ENCODE results near the gene OSTN.

Gene OSTN

DNA sequence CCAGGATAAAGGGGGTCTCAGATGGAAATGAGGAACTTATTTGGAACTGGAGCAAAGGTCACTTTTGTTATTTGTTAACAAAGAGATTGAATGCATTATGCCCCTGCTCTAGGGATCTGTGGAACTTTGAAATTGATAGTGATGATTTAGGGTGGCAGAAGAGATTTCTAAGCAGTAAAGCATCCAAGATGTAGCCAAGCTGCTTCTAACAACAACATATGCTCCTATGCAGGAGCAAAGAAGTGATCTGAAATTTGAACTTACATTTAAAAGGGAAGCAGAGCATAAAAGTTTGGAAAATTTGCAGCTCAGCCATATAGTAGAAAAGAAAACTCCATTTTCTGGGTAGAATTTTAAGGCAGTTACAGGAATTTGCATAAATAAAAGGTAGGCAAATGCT lies 99.8 kb downstream of the OSTN start:
- no peak for DNase-seq (ENCODE audit: extremely low read depth, low read depth)
- TF ChIP-seq, protein P1, sequence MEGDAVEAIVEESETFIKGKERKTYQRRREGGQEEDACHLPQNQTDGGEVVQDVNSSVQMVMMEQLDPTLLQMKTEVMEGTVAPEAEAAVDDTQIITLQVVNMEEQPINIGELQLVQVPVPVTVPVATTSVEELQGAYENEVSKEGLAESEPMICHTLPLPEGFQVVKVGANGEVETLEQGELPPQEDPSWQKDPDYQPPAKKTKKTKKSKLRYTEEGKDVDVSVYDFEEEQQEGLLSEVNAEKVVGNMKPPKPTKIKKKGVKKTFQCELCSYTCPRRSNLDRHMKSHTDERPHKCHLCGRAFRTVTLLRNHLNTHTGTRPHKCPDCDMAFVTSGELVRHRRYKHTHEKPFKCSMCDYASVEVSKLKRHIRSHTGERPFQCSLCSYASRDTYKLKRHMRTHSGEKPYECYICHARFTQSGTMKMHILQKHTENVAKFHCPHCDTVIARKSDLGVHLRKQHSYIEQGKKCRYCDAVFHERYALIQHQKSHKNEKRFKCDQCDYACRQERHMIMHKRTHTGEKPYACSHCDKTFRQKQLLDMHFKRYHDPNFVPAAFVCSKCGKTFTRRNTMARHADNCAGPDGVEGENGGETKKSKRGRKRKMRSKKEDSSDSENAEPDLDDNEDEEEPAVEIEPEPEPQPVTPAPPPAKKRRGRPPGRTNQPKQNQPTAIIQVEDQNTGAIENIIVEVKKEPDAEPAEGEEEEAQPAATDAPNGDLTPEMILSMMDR (IDR thresholded peaks at IDR 0.05; ENCODE audit: low read depth, low read length): no peak

- TF ChIP-seq, protein P1 (IDR thresholded peaks at IDR 0.05; ENCODE audit: low read depth, low read length): no peak
- DNase-seq (ENCODE audit: extremely low read depth, low read depth): no peak
Observed at GRCh38 chr3:191300422-191300821, 101.4 kb downstream of the OSTN start.

DNA sequence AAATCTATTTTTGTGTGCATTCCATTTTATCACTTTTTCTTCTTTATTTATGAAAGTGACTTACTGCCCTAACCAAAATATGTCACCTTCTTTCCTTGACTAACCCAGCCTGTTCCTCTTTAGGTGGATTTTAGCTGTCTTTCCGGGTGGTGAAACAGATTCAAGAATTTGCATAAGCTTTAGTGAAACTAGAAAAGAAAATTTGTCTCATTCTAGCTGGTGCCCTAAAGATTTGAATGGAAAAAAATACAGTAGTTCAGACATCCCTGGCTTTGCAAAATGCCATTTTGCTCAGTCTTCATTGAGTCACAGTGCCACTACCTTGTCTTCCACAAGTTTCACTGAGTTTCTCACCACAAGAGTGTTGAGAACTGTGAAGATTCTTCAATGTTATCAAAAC lies 102.0 kb downstream of the OSTN start:
- no peak for DNase-seq (ENCODE audit: extremely low read depth, low read depth)
- TF ChIP-seq, protein P1 (IDR thresholded peaks at IDR 0.05; ENCODE audit: low read depth, low read length): no peak

DNA sequence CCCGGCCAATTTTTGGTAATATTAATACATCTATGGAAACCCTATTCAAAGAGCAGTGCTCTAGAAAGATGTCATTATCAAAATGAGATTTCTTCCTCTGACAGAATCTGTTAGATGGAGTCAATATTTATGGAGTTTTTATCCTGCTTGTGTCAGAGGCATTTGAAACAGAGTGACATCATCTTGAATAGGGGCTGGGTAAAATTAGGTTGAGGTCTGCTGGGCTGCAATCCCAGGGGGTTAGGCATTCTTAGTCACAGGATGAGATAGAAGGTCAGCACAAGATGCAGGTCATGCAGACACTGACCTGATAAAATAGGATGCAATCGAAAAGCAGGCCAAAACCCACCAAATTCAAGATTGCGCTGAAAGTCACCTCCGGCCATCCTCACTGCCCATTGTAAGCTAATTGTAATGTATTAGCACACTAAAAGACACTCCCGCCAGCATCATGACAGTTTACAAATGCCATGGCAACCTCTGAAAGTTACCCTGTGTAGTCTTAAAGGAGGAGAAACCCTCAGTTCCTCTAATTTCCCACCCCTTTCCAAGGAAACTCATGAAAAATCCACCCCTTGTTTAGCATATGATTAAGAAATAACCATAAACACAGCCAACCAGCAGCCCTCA lies 102.9 kb downstream of the OSTN start:
- TF ChIP-seq, protein P1 (IDR thresholded peaks at IDR 0.05; ENCODE audit: low read depth, low read length): no peak

GRCh38 chr3:191302451-191302850 lies 103.4 kb downstream of the OSTN start:
- DNase-seq (ENCODE audit: extremely low read depth, low read depth): no peak
- TF ChIP-seq, protein P1 (IDR thresholded peaks at IDR 0.05; ENCODE audit: low read depth, low read length): no peak

More for the DNA sequence above, 102.9 kb downstream of the OSTN start:
- no peak for DNase-seq (ENCODE audit: extremely low read depth, low read depth)

DNA sequence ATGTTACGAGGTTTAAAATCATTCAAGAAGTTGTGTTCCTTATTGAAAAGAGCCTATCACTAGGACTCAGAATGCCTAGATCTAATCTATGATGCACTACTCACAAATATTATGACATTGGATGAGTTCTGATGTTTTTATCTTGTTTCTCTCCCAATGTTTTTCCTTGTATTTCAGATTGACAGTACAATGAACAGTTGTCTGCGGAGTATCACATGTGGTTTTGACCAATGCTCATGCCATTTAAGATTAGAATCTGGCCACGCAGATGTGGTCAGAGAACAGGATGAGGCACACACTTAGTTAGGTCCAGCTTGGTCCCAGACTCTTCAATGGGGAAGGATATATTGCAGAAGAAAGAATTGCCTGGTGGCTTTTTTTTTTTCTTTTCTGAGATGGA lies 104.6 kb downstream of the OSTN start:
- TF ChIP-seq, protein P1 (IDR thresholded peaks at IDR 0.05; ENCODE audit: low read depth, low read length): no peak
- no peak for DNase-seq (ENCODE audit: extremely low read depth, low read depth)

GRCh38 chr3:191306428-191306827 lies 107.4 kb downstream of the OSTN start:
- TF ChIP-seq, protein P1 (IDR thresholded peaks at IDR 0.05; ENCODE audit: low read depth, low read length): no peak
- no peak for DNase-seq (ENCODE audit: extremely low read depth, low read depth)
